HCT116 (cell line): ENCODE data around the gene PDE4D. TPM values are rescaled to one million over a fixed set of nuclear protein-coding genes. Genes with fewer than 3 reads are reported as not detected.

Experiments
- ATAC-seq: fragments of 200-7000 bp; cut with Tn5 transposase; 2 replicates; pipeline ENCODE4 v1.9.1; 2020; ENCODE audit warnings: mild to moderate bottlenecking, moderate library complexity
- BruUV-seq: library from RNA; stranded (reverse); fragments of 400-500 nt; replicated peaks from 2 replicates; lab custom pipeline; 2021; lab: Mats Ljungman, UMichigan
- CTCF ChIA-PET: fragments of 300-600 bp; sonication (Branson Sonifier 250); formaldehyde crosslinking; loops from one replicate; lab custom pipeline; 2021; ENCODE audit warnings: antibody characterized with exemption; lab: Charles Lee
- POLR2A ChIA-PET: fragments of 300-600, 350-600 bp; sonication (Branson Sonifier 250); formaldehyde crosslinking; loops from one replicate; lab custom pipeline; 2021; ENCODE audit warnings: antibody characterized with exemption; lab: Charles Lee
- RAD21 ChIA-PET, 2 experiments: fragments of 300-600 bp; sonication (Branson Sonifier 250); formaldehyde crosslinking; loops; one replicate each; lab custom pipeline; 2023; ENCODE audit warnings: low total read pairs in 2 of 2; ENCODE audit not compliant: uncharacterized antibody in 2 of 2, unreplicated experiment in 2 of 2, low non-redundant PET in 1 of 2; lab: Charles Lee
- DNase-seq: peaks from one replicate; pipeline ENCODE4 v3.0.0-alpha.2; 2010; ENCODE audit warnings: low read depth, low spot score
- H2AFZ ChIP-seq: fragments of 200-600 bp; shearing (Covaris generic), sonication (generic); 2 replicates; pipeline ENCODE4 v1.6.1; 2017; ENCODE audit warnings: low read depth, mixed run types, mixed read lengths, antibody characterized with exemption, low read length; ENCODE audit not compliant: poor library complexity, severe bottlenecking
- H3K27ac ChIP-seq: 2 replicates; pipeline ENCODE4 v1.5.1; 2012; ENCODE audit warnings: low read depth, low read length
- H3K27me3 ChIP-seq: fragments of 200-600 bp; sonication (generic); 2 replicates; pipeline ENCODE4 v1.6.1; 2016; ENCODE audit warnings: mixed run types, low read length, mixed read lengths; ENCODE audit not compliant: insufficient read depth
- H3K36me3 ChIP-seq, 2 experiments: fragments of 200-500 bp in 1 of 2; fragments of 200-600 bp in 1 of 2; sonication (Bioruptor generic) in 1 of 2; sonication (generic) in 1 of 2; 2 replicates each; pipeline versions ENCODE4 v1.5.1 to v1.6.1; 2014 to 2016; ENCODE audit warnings: low read length in 2 of 2, inconsistent platforms in 1 of 2, mixed read lengths in 1 of 2, mixed run types in 1 of 2; ENCODE audit not compliant: insufficient read depth in 2 of 2, control insufficient read depth in 1 of 2
- H3K4me1 ChIP-seq, 2 experiments: fragments of 200-600 bp in 1 of 2; sonication (generic) in 1 of 2; 2 replicates each; pipeline versions ENCODE4 v1.5.1 to v1.6.1; 2012 to 2017; ENCODE audit warnings: low read length in 2 of 2, inconsistent platforms in 1 of 2, mild to moderate bottlenecking in 1 of 2, mixed read lengths in 1 of 2, mixed run types in 1 of 2, moderate library complexity in 1 of 2; ENCODE audit not compliant: insufficient read depth in 2 of 2, control insufficient read depth in 1 of 2
- H3K4me2 ChIP-seq: fragments of 200-600 bp; sonication (generic); 2 replicates; pipeline ENCODE4 v1.6.1; 2017; ENCODE audit warnings: mixed run types, low read length, mixed read lengths
- H3K4me3 ChIP-seq, 2 experiments: fragments of 200-600 bp in 1 of 2; sonication (generic) in 1 of 2; replicated peaks in 1 of 2; 2 replicates each; pipeline ENCODE4 v1.5.1; 2011 to 2016; ENCODE audit warnings: low read length in 2 of 2, control low read depth in 1 of 2, low read depth in 1 of 2, mild to moderate bottlenecking in 1 of 2, mixed read lengths in 1 of 2, mixed run types in 1 of 2
- H3K79me2 ChIP-seq: fragments of 200-600 bp; sonication (generic); 2 replicates; pipeline ENCODE4 v1.6.1; 2017; ENCODE audit warnings: mild to moderate bottlenecking, mixed run types, low read length, moderate library complexity, mixed read lengths; ENCODE audit not compliant: insufficient read depth
- H3K9ac ChIP-seq: fragments of 200-600 bp; sonication (generic); 2 replicates; pipeline ENCODE4 v1.6.1; 2016; ENCODE audit warnings: low read length, mixed read lengths
- H3K9me2 ChIP-seq: fragments of 200-600 bp; sonication (generic), shearing (Covaris generic); 2 replicates; pipeline ENCODE4 v1.6.1; 2017; ENCODE audit warnings: mixed run types, mild to moderate bottlenecking, moderate library complexity; ENCODE audit not compliant: insufficient read depth
- H3K9me3 ChIP-seq, 2 experiments: fragments of 200-500 bp in 1 of 2; fragments of 200-600 bp in 1 of 2; sonication (Bioruptor generic) in 1 of 2; sonication (generic) in 1 of 2; 2 replicates each; pipeline ENCODE4 v1.6.1; 2014 to 2017; ENCODE audit warnings: low read length in 2 of 2, mixed read lengths in 2 of 2, inconsistent platforms in 1 of 2, low read depth in 1 of 2, mild to moderate bottlenecking in 1 of 2, mixed run types in 1 of 2, moderate library complexity in 1 of 2; ENCODE audit not compliant: control insufficient read depth in 1 of 2, insufficient read depth in 1 of 2
- H4K20me1 ChIP-seq: fragments of 200-600 bp; sonication (generic), shearing (Covaris generic); 2 replicates; pipeline ENCODE4 v1.6.1; 2017; ENCODE audit warnings: mixed run types, mild to moderate bottlenecking, moderate library complexity; ENCODE audit not compliant: insufficient read depth
- CBX3 ChIP-seq: IDR thresholded peaks from 2 replicates; pipeline ENCODE4 v1.6.1; 2012; ENCODE audit warnings: low read depth
- CEBPB ChIP-seq: IDR thresholded peaks from 2 replicates; pipeline ENCODE4 v1.6.1; 2012; ENCODE audit warnings: low read depth
- EZH2phosphoT487 ChIP-seq: fragments of 200-600 bp; IDR thresholded peaks from 2 replicates; pipeline ENCODE4 v1.6.1; 2018; ENCODE audit warnings: antibody characterized with exemption, borderline replicate concordance
- FOSL1 ChIP-seq: IDR thresholded peaks from 2 replicates; pipeline ENCODE4 v1.6.1; 2012; ENCODE audit warnings: low read depth
- RAD21 ChIP-seq: IDR thresholded peaks from 2 replicates; pipeline ENCODE4 v1.6.1; 2012; ENCODE audit warnings: low read depth, mild to moderate bottlenecking
- SRF ChIP-seq: IDR thresholded peaks from 2 replicates; pipeline ENCODE4 v1.6.1; 2012; ENCODE audit warnings: low read depth
- YY1 ChIP-seq: IDR thresholded peaks from 2 replicates; pipeline ENCODE4 v1.6.1; 2011; ENCODE audit warnings: low read length, low read depth, moderate library complexity, mild to moderate bottlenecking; ENCODE audit not compliant: insufficient replicate concordance; ENCODE audit errors: extremely low read depth
- intact Hi-C: fragments of 100-400 bp; cut with micrococcal nuclease; formaldehyde crosslinking; loops from 2 replicates; pipeline ENCODE4 v1.10.0; 2022
- total RNA-seq: library from RNA; stranded (reverse); gene quantifications from one replicate; pipeline ENCODE4 v1.2.1, GENCODE V29; 2021; ENCODE audit not compliant: unreplicated experiment

Gene PDE4D
- total RNA-seq, 1 experiment from 2014 or later = 1.1 TPM

- no peaks in the 10 kb centered on the region for H3K36me3 ChIP-seq
- DNase-seq = no peak
- intact Hi-C loops = no loop called here
- no peak overlapping the region for H3K4me2 ChIP-seq
- no peaks in the 10 kb centered on the region for H3K79me2 ChIP-seq
- H3K27me3 ChIP-seq = no peaks in the 10 kb centered on the region
- BruUV-seq = no TSS peak
- ChIA-PET CTCF (no interaction called here), RAD21 (no interaction called here), POLR2A (no interaction called here)
- no peak overlapping the region for H2AFZ ChIP-seq
- no peaks in the 10 kb centered on the region for H4K20me1 ChIP-seq
- no peak overlapping the region for H3K9ac ChIP-seq
- no peak overlapping the region for H3K27ac ChIP-seq
- ATAC-seq = no peak
- no peaks in the 10 kb centered on the region for H3K4me1 ChIP-seq
- no peaks in the 10 kb centered on the region for H3K9me2 ChIP-seq
- no peaks in the 10 kb centered on the region for H3K9me3 ChIP-seq
- TF ChIP-seq CEBPB (no peak), EZH2phosphoT487 (no peak), CBX3 (no peak), SRF (no peak), FOSL1 (no peak), YY1 (no peak)
- H3K4me3 ChIP-seq = no peak overlapping the region
These were observed 422.1 kb downstream of the PDE4D start for GRCh38 chr5:59471463-59471862.

GRCh38 chr5:59467969-59468368 is 425.6 kb downstream of the PDE4D start:
- CTCF ChIA-PET = no interaction called here
- no peak for DNase-seq
- H3K27me3 ChIP-seq = no peaks in the 10 kb centered on the region
- H3K9me2 ChIP-seq = no peaks in the 10 kb centered on the region
- no peaks in the 10 kb centered on the region for H4K20me1 ChIP-seq
- TF ChIP-seq RAD21 = no peak
- TF ChIP-seq, all 23 proteins: peak for 0
- no peak overlapping the region for H3K4me2 ChIP-seq
- BruUV-seq = no TSS peak
- no peaks in the 10 kb centered on the region for H3K4me1 ChIP-seq
- H3K9ac ChIP-seq = no peak overlapping the region
- ATAC-seq = no peak
- H3K36me3 ChIP-seq = no peaks in the 10 kb centered on the region
- H3K9me3 ChIP-seq = no peaks in the 10 kb centered on the region
- intact Hi-C loops = no loop called here
- no peaks in the 10 kb centered on the region for H3K79me2 ChIP-seq
- ChIA-PET POLR2A (no interaction called here), RAD21 (no interaction called here)
- H3K27ac ChIP-seq = no peak overlapping the region
- H2AFZ ChIP-seq = no peak overlapping the region
- no peak overlapping the region for H3K4me3 ChIP-seq
